HFF-Myc (cell line): ENCODE results near the gene OLFM2.

Source experiments
- DNase-seq: peaks from one replicate; pipeline ENCODE4 v3.0.0-alpha.2; 2011; ENCODE audit warnings: low read depth; ENCODE audit errors: extremely low read depth
- H3K4me3 ChIP-seq: replicated peaks from 2 replicates; pipeline ENCODE4 v1.5.1; 2011; ENCODE audit warnings: low read depth, mild to moderate bottlenecking, control low read depth, low read length
- CTCF ChIP-seq: IDR thresholded peaks from 2 replicates; pipeline ENCODE4 v1.5.1; 2012; ENCODE audit warnings: mild to moderate bottlenecking, low read depth, low read length, control low read depth; ENCODE audit errors: missing control alignments

OLFM2 gene

GRCh38 chr19:9968820-9969687, 32.7 kb upstream of the OLFM2 start:
- TF ChIP-seq CTCF: no peak
- no peak for DNase-seq
- no peak overlapping the region for H3K4me3 ChIP-seq

GRCh38 chr19:9967326-9967725, 31.0 kb upstream of the OLFM2 start:
- no peak for TF ChIP-seq CTCF
- DNase-seq: no peak
- no peak overlapping the region for H3K4me3 ChIP-seq

- H3K4me3 ChIP-seq: no peak overlapping the region
- no peak for TF ChIP-seq CTCF
- DNase-seq: no peak
These were observed 30.1 kb upstream of the OLFM2 start for GRCh38 chr19:9966448-9966847.

GRCh38 chr19:9966024-9966423, 29.7 kb upstream of the OLFM2 start:
- TF ChIP-seq CTCF: no peak
- no peak for DNase-seq
- no peak overlapping the region for H3K4me3 ChIP-seq

- DNase-seq: no peak
These were observed 26.4 kb upstream of the OLFM2 start for GRCh38 chr19:9962623-9963290.

GRCh38 chr19:9961103-9961502, 24.8 kb upstream of the OLFM2 start:
- DNase-seq: no peak
- no peak for TF ChIP-seq CTCF
- no peak overlapping the region for H3K4me3 ChIP-seq

More at GRCh38 chr19:9962623-9963290, 26.4 kb upstream of the OLFM2 start:
- H3K4me3 ChIP-seq: no peak overlapping the region
- TF ChIP-seq CTCF: no peak
